Right lobe of liver (tissue), 6 donors: ENCODE data around the gene ATP10A. TPM values are rescaled to one million over a fixed set of nuclear protein-coding genes. Genes with fewer than 3 reads are reported as not detected.

ENCODE experiments used
- ATAC-seq, 4 donors: fragments of 200-7000 bp; cut with Tn5 transposase; one replicate each; pipeline ENCODE4 v1.9.1; 2020; ENCODE audit warnings: mild to moderate bottlenecking in 4 of 4, moderate library complexity in 4 of 4
- DNase-seq, 3 donors: peaks; one replicate each; pipeline ENCODE4 v3.0.0-alpha.2; 2020
- H3K27ac ChIP-seq, 3 donors: fragments of 200-600 bp; one replicate each; pipeline ENCODE4 v1.8.0; 2022
- H3K27me3 ChIP-seq, 2 donors: fragments of 200-600 bp; one replicate each; pipeline ENCODE4 v1.8.0; 2022
- H3K36me3 ChIP-seq, 4 donors: fragments of 200-600 bp; sonication (generic) in 1 of 4; one replicate each; pipeline versions ENCODE4 v1.5.1 to v1.8.0; 2017 to 2022; ENCODE audit warnings: control low read depth in 1 of 4
- H3K4me1 ChIP-seq, 4 donors: fragments of 200-600 bp; sonication (generic) in 1 of 4; one replicate each; pipeline versions ENCODE4 v1.5.1 to v1.8.0; 2017 to 2022; ENCODE audit warnings: control low read depth in 1 of 4
- H3K4me3 ChIP-seq, 3 donors: fragments of 200-600 bp; one replicate each; pipeline ENCODE4 v1.8.0; 2022
- H3K9me3 ChIP-seq, 4 donors: fragments of 200-600 bp; sonication (generic) in 1 of 4; one replicate each; pipeline versions ENCODE4 v1.5.1 to v1.8.0; 2017 to 2022; ENCODE audit warnings: control low read depth in 1 of 4
- POLR2A ChIP-seq: fragments of 450-650 bp; IDR thresholded peaks from one replicate; pipeline ENCODE4 v1.6.1; 2017; ENCODE audit warnings: antibody characterized with exemption, mild to moderate bottlenecking
- WGBS: methylation state at CpG from one replicate; pipeline ENCODE4 v1.1.6; 2018; ENCODE audit warnings: low coverage, low lambda C conversion rate; ENCODE audit not compliant: insufficient coverage; ENCODE audit errors: missing lambda C conversion rate; 5-methylcytosine and 5-hydroxymethylcytosine counted together
- intact Hi-C, 2 donors: fragments of 100-400 bp; cut with DNase I; formaldehyde crosslinking; loops; one replicate each; pipeline versions ENCODE4 v1.11.2 to v1.14.1; 2022
- total RNA-seq, 6 experiments: library from RNA; depleted of rRNA in 2 of 6; stranded (reverse); fragments of >200 nt in 2 of 6; fragmentation: NEBNext Ultra II Directional in 3 of 6; extraction: Animal tissue kit (Norgen Biotek cat#: 25700) in 3 of 6; gene quantifications; one replicate each; pipeline versions ENCODE4 v1.1.0 to v1.2.4, GENCODE V29; 2016 to 2023
- TF ChIP-seq, protein P1 (sequence below), 4 donors: fragments of 200-600 bp in 3 of 4; fragments of 450-650 bp in 1 of 4; IDR thresholded peaks; one replicate each; pipeline versions ENCODE4 v1.5.1 to v1.8.0; 2016 to 2022; ENCODE audit warnings: antibody characterized with exemption in 4 of 4, mild to moderate bottlenecking in 2 of 4
- donor health status: DM: no; HTN: yes; CAD: no.
- donor health status: DM: no; HTN: no; CAD: no.
- donor health status: DM: no; HTN: no; CAD: no.
- donor health status: DM: no; HTN: yes; CAD: no.
- donor health status: DM: no; HTN: yes; CAD: no.

The ATP10A gene
- total RNA-seq, 6 experiments from 2014 or later, result 0.15 to 1.00 (median 0.34) TPM

DNA sequence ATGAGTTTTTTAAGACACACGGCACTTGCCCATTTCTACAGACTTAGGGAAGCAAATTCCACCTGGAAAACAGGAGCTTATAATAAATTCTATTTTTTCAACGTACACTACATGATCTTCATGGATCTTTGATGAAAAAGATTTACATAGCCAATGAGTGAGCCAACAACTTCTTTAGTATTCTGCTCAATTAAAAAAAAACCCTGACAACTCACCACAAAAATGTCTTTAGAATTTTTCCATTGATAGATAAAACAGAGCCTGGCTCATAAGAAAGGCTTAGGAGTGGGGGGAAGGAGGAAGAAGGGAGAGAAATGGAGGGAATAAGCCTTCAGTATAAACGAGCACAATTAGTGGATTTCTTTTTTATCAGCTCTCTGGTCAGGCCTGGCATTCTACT, 126.7 kb downstream of the ATP10A start:
- no peaks in the 10 kb centered on the region for H3K36me3 ChIP-seq
- ATAC-seq, result no peak
- intact Hi-C loops, result no loop called here

GRCh38 chr15:25735550-25736384, 127.4 kb downstream of the ATP10A start:
- H3K9me3 ChIP-seq, result no peaks in the 10 kb centered on the region
- intact Hi-C loops, result no loop called here
- H3K27ac ChIP-seq, result no peak overlapping the region
- no peaks in the 10 kb centered on the region for H3K36me3 ChIP-seq
- no peak for TF ChIP-seq POLR2A
- TF ChIP-seq, protein P1, sequence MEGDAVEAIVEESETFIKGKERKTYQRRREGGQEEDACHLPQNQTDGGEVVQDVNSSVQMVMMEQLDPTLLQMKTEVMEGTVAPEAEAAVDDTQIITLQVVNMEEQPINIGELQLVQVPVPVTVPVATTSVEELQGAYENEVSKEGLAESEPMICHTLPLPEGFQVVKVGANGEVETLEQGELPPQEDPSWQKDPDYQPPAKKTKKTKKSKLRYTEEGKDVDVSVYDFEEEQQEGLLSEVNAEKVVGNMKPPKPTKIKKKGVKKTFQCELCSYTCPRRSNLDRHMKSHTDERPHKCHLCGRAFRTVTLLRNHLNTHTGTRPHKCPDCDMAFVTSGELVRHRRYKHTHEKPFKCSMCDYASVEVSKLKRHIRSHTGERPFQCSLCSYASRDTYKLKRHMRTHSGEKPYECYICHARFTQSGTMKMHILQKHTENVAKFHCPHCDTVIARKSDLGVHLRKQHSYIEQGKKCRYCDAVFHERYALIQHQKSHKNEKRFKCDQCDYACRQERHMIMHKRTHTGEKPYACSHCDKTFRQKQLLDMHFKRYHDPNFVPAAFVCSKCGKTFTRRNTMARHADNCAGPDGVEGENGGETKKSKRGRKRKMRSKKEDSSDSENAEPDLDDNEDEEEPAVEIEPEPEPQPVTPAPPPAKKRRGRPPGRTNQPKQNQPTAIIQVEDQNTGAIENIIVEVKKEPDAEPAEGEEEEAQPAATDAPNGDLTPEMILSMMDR (IDR thresholded peaks at IDR 0.05), result no peak
- ATAC-seq (no peak), DNase-seq (no peak)
- H3K27me3 ChIP-seq, result no peaks in the 10 kb centered on the region
- WGBS, result 77% methylated on average over 27 of the region's 30 CpGs
- no peak overlapping the region for H3K4me3 ChIP-seq
- no peaks in the 10 kb centered on the region for H3K4me1 ChIP-seq

More for the DNA sequence above, 126.7 kb downstream of the ATP10A start:
- H3K27me3 ChIP-seq, result no peaks in the 10 kb centered on the region
- H3K9me3 ChIP-seq, result no peaks in the 10 kb centered on the region
- no peaks in the 10 kb centered on the region for H3K4me1 ChIP-seq
- TF ChIP-seq POLR2A, result no peak
- TF ChIP-seq, protein P1 (IDR thresholded peaks at IDR 0.05), result no peak
- no peak for DNase-seq
- 52% methylated on average over 3 of the region's 3 CpGs for WGBS
- no peak overlapping the region for H3K27ac ChIP-seq
- no peak overlapping the region for H3K4me3 ChIP-seq

GRCh38 chr15:25734680-25735355, 128.3 kb downstream of the ATP10A start:
- peak in 1 of 3 donors; percentile 21 for DNase-seq

DNA sequence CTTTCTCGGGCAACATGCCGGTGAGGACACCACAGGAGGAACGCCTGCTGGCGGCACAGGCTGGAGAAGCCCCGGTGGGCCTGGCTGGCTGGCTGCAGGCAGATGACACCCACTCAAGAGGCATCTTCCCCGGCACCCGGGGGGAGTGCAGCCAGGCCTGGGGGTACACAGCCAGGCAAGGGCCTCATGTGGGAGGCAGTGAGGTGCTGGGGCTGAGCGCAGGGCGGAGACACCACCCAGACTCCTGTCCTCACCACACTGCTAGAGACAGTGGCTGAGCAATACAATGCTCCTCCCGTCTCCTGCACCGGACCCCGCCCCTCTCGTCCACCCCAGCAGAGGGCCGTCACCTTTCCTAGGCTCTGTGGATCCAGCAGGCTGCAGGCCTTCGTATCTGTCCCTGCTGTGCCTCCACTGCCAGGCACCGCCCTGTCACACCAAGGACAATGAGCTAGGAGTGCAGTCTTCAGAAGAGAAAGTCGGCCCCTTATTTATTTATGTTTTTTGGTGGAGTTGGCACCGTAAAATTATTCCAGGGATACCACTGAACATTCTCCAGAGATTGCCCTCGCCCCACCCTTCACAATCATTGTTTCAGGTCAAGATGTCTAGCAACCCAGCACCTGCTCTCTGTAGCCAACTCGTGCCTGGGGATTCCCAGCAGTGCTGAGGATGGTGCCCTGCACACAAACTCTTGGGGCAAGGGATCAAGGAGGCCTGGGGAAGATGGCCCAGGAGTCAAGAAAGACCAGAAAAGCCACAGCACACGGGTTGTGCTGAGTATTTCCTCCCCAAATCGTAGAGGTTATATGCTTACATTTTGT, 129.1 kb downstream of the ATP10A start:
- DNase-seq, result peak in 1 of 3 donors; percentile 5
- no peaks in the 10 kb centered on the region for H3K9me3 ChIP-seq

More at GRCh38 chr15:25734680-25735355, 128.3 kb downstream of the ATP10A start:
- 74% methylated on average over 3 of the region's 17 CpGs for WGBS
- Histone ChIP-seq H3K9me3 (no peaks in the 10 kb centered on the region), H3K27ac (no peak overlapping the region), H3K36me3 (no peaks in the 10 kb centered on the region), H3K27me3 (no peaks in the 10 kb centered on the region), H3K4me3 (no peak overlapping the region), H3K4me1 (no peaks in the 10 kb centered on the region)
- TF ChIP-seq, protein P1 (IDR thresholded peaks at IDR 0.05), result no peak
- no peak for TF ChIP-seq POLR2A
- no peak for ATAC-seq
- intact Hi-C loops, result no loop called here

More for the DNA sequence above, 129.1 kb downstream of the ATP10A start:
- H3K4me3 ChIP-seq, result no peak overlapping the region
- no peaks in the 10 kb centered on the region for H3K27me3 ChIP-seq
- no peaks in the 10 kb centered on the region for H3K36me3 ChIP-seq
- TF ChIP-seq POLR2A, result no peak
- TF ChIP-seq, protein P1 (IDR thresholded peaks at IDR 0.05), result no peak
- 60% methylated on average over 8 of the region's 22 CpGs for WGBS
- intact Hi-C loops, result no loop called here
- H3K27ac ChIP-seq, result no peak overlapping the region
- ATAC-seq, result peak in 1 of 4 donors; percentile 24
- H3K4me1 ChIP-seq, result no peaks in the 10 kb centered on the region
